ENCODE measurements around the gene ACCS.

The ACCS gene

GRCh38 chr11:44133335-44133946 is 67.4 kb downstream of the ACCS start:
- DNase-seq (ENCODE audit: extremely low read depth, low read depth) = no peak
- TF ChIP-seq CTCF (IDR thresholded peaks at IDR 0.05; ENCODE audit: low read depth, low read length) = peak; percentile 77
